ENCODE results near the gene NCOA1.

The NCOA1 gene

DNA sequence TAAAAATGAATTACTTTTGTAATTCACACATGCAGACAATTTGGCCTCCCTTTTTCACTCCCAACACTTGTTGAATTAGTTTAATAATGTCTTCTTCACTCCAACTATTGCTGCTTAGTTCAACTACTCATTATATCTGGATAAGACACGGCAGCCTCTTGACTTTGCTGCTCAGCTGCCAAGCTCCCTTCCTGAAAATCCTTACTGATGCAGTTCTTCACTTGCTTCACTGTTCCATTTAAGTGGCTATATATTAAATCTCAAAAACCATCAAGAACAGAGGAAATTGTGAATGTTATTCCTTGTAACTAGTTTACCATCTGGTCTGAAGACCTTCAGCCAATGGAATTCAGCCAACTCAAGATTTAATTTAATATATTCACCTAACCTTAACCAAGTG lies 127.1 kb downstream of the NCOA1 start:
- TF ChIP-seq, protein P1, sequence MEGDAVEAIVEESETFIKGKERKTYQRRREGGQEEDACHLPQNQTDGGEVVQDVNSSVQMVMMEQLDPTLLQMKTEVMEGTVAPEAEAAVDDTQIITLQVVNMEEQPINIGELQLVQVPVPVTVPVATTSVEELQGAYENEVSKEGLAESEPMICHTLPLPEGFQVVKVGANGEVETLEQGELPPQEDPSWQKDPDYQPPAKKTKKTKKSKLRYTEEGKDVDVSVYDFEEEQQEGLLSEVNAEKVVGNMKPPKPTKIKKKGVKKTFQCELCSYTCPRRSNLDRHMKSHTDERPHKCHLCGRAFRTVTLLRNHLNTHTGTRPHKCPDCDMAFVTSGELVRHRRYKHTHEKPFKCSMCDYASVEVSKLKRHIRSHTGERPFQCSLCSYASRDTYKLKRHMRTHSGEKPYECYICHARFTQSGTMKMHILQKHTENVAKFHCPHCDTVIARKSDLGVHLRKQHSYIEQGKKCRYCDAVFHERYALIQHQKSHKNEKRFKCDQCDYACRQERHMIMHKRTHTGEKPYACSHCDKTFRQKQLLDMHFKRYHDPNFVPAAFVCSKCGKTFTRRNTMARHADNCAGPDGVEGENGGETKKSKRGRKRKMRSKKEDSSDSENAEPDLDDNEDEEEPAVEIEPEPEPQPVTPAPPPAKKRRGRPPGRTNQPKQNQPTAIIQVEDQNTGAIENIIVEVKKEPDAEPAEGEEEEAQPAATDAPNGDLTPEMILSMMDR (IDR thresholded peaks at IDR 0.05; ENCODE audit: control insufficient read depth, insufficient read depth, low read depth, low read length, missing control alignments), result no peak
- DNase-seq (ENCODE audit: low read depth), result no peak
- H3K4me3 ChIP-seq (ENCODE audit: control insufficient read depth, low read depth, low read length), result no peak overlapping the region

- DNase-seq (ENCODE audit: low read depth), result no peak
- H3K4me3 ChIP-seq (ENCODE audit: control insufficient read depth, low read depth, low read length), result no peak overlapping the region
- TF ChIP-seq, protein P1 (IDR thresholded peaks at IDR 0.05; ENCODE audit: control insufficient read depth, insufficient read depth, low read depth, low read length, missing control alignments), result no peak
Measured at GRCh38 chr2:24618680-24619079, 127.6 kb downstream of the NCOA1 start.

DNA sequence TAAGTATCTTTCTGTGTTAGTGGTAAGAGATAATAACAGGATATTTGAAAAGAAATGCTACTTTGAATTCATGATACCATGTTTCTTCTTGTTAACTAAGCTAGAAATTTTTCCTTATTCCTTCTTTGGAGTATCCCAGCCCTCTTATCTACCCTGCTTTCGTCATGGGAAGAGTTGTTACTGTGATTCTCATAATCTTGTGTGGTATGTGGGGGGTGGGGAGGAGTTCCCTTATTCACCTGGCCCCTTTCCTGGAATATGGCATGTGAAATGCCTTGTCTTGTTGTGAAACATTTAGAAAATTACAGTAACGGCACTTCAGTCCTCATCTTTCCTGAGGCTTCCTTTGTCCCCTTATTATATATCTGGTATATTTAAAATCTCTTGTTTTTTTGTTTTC lies 129.9 kb downstream of the NCOA1 start:
- no peak overlapping the region for H3K4me3 ChIP-seq (ENCODE audit: control insufficient read depth, low read depth, low read length)
- TF ChIP-seq, protein P1 (IDR thresholded peaks at IDR 0.05; ENCODE audit: control insufficient read depth, insufficient read depth, low read depth, low read length, missing control alignments), result no peak
- no peak for DNase-seq (ENCODE audit: low read depth)

DNA sequence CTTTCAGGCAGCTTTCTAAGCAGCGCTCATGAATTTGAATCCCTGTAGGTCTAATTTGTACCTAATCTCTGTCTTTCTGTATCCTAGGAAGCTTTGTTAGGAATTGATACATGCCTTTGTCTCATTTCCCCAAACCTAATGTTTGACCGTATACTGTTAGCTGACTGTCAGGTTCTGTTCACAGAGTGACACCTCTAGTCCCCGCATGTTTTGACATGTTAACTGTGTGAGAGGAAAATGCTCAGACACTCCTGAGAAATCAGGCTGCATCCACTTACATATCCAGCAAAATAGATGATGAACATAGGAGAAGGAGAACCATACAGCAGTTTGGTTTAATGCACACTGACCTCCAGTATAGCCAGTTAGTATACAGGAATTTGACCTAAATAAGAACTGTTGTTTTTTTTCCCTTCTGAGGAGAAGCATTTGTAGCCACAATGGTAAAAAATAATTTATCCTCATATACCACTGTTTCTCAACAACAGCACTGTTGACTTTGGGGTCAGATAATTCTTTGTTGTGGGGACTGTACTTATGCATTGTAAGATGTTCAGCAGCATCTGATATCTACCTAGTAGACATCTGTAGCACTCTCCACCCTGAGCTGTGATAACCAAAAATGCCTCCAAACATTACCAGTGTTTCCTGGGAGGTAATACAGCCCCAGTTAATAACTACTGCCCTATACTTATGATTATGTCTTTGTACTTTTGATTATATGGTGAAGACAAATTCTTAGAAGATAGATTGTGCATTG lies 130.9 kb downstream of the NCOA1 start:
- no peak for DNase-seq (ENCODE audit: low read depth)
- H3K4me3 ChIP-seq (ENCODE audit: control insufficient read depth, low read depth, low read length), result no peak overlapping the region
- TF ChIP-seq, protein P1 (IDR thresholded peaks at IDR 0.05; ENCODE audit: control insufficient read depth, insufficient read depth, low read depth, low read length, missing control alignments), result no peak

GRCh38 chr2:24623535-24623934 lies 132.5 kb downstream of the NCOA1 start:
- no peak for DNase-seq (ENCODE audit: low read depth)
- no peak overlapping the region for H3K4me3 ChIP-seq (ENCODE audit: control insufficient read depth, low read depth, low read length)
- TF ChIP-seq, protein P1 (IDR thresholded peaks at IDR 0.05; ENCODE audit: control insufficient read depth, insufficient read depth, low read depth, low read length, missing control alignments), result no peak

GRCh38 chr2:24625728-24626127 lies 134.7 kb downstream of the NCOA1 start:
- H3K4me3 ChIP-seq (ENCODE audit: control insufficient read depth, low read depth, low read length), result no peak overlapping the region
- no peak for DNase-seq (ENCODE audit: low read depth)
- TF ChIP-seq, protein P1 (IDR thresholded peaks at IDR 0.05; ENCODE audit: control insufficient read depth, insufficient read depth, low read depth, low read length, missing control alignments), result no peak

All from AG09309 (cell line).